ENCODE results near the gene LIPT2.

DNA sequence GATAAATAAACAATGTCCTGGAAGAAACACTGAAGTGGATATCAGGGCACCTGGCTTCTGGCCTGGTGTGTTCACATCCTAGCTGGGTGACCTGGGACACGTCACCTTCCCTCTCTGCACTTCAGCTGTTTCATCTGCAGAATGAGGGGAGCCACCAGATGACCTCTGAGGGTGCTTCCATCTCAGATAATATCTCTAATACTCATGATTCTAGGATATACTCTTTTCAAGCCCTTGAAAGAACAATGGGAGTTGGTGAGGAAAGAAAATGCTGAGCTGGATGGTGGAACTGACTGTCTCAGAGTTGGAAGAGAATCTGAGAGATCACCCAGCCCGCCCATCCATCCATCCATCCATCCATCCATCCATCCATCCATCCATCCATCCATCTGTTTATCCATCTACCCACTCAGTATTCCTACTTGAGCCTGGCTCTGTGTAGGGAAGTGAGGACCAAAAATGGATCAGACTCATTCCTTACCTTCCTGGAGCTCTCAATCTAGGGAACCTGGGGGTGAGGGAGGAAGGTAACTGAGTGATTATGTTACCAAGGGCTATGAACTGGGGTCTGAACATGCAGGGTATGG is 28.2 kb upstream of the LIPT2 start:
- TF ChIP-seq, protein P1, sequence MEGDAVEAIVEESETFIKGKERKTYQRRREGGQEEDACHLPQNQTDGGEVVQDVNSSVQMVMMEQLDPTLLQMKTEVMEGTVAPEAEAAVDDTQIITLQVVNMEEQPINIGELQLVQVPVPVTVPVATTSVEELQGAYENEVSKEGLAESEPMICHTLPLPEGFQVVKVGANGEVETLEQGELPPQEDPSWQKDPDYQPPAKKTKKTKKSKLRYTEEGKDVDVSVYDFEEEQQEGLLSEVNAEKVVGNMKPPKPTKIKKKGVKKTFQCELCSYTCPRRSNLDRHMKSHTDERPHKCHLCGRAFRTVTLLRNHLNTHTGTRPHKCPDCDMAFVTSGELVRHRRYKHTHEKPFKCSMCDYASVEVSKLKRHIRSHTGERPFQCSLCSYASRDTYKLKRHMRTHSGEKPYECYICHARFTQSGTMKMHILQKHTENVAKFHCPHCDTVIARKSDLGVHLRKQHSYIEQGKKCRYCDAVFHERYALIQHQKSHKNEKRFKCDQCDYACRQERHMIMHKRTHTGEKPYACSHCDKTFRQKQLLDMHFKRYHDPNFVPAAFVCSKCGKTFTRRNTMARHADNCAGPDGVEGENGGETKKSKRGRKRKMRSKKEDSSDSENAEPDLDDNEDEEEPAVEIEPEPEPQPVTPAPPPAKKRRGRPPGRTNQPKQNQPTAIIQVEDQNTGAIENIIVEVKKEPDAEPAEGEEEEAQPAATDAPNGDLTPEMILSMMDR (IDR thresholded peaks at IDR 0.05) = no peak
- TF ChIP-seq ZFX (IDR thresholded peaks at IDR 0.05; ENCODE audit: borderline replicate concordance) = no peak
